Caco-2 (cell line): ENCODE results near the gene NELFA. TPM values are rescaled to one million over a fixed set of nuclear protein-coding genes. Genes with fewer than 3 reads are reported as not detected.

Experiments
- BruUV-seq: library from RNA; stranded (reverse); fragments of 400-500 nt; replicated peaks from 2 replicates; lab custom pipeline; 2021; lab: Mats Ljungman, UMichigan
- CTCF ChIA-PET: fragments of 300-600 bp; sonication (Branson Sonifier 250); formaldehyde crosslinking; loops from one replicate; lab custom pipeline; 2022; ENCODE audit warnings: antibody characterized with exemption; lab: Charles Lee
- POLR2A ChIA-PET: fragments of 300-600 bp; sonication (Branson Sonifier 250); formaldehyde crosslinking; loops from one replicate; lab custom pipeline; 2022; ENCODE audit warnings: antibody characterized with exemption; lab: Charles Lee
- DNase-seq, 2 experiments: peaks; one replicate each; pipeline versions ENCODE4 v3.0.0 to v3.0.0-alpha.2; 2020 to 2022
- H3K27me3 ChIP-seq: replicated peaks from 2 replicates; pipeline ENCODE4 v1.6.0; 2011; ENCODE audit warnings: low read length; ENCODE audit not compliant: control insufficient read depth, insufficient read depth
- H3K36me3 ChIP-seq: 2 replicates; pipeline ENCODE4 v1.5.1; 2011; ENCODE audit warnings: low read length; ENCODE audit not compliant: control insufficient read depth, insufficient read depth
- H3K4me1 ChIP-seq: fragments of 250-450 bp; sonication (Bioruptor Pico); 2 replicates; pipeline ENCODE4 v1.5.1; 2020; ENCODE audit warnings: mild to moderate bottlenecking
- H3K4me3 ChIP-seq: 2 replicates; pipeline ENCODE4 v1.5.1; 2011; ENCODE audit warnings: low read depth, mild to moderate bottlenecking, control low read depth, low read length
- H3K9me3 ChIP-seq: fragments of 250-450 bp; sonication (Bioruptor Pico); 2 replicates; pipeline ENCODE4 v1.5.1; 2020; ENCODE audit warnings: mild to moderate bottlenecking, moderate library complexity
- H3K27ac Mint-ChIP-seq: one replicate; pipeline ENCODE4 v1.8.0; 2022; ENCODE audit warnings: mixed read lengths; ENCODE audit not compliant: unreplicated experiment
- H3K27me3 Mint-ChIP-seq: one replicate; pipeline ENCODE4 v1.8.0; 2022; ENCODE audit warnings: mixed read lengths; ENCODE audit not compliant: insufficient read depth, unreplicated experiment
- H3K36me3 Mint-ChIP-seq: one replicate; pipeline ENCODE4 v1.8.0; 2022; ENCODE audit warnings: mild to moderate bottlenecking, mixed read lengths; ENCODE audit not compliant: insufficient read depth, unreplicated experiment
- H3K4me1 Mint-ChIP-seq: one replicate; pipeline ENCODE4 v1.8.0; 2022; ENCODE audit warnings: low read depth, mixed read lengths; ENCODE audit not compliant: unreplicated experiment
- H3K4me3 Mint-ChIP-seq: one replicate; pipeline ENCODE4 v1.8.0; 2022; ENCODE audit warnings: mild to moderate bottlenecking, moderate library complexity, mixed read lengths; ENCODE audit not compliant: unreplicated experiment
- H3K9me3 Mint-ChIP-seq: one replicate; pipeline ENCODE4 v1.8.0; 2022; ENCODE audit warnings: mixed read lengths; ENCODE audit not compliant: unreplicated experiment
- intact Hi-C: fragments of 100-400 bp; cut with micrococcal nuclease; formaldehyde crosslinking; loops from one replicate; pipeline ENCODE4 v1.10.0; 2022; ENCODE audit not compliant: unreplicated experiment
- total RNA-seq: library from RNA; stranded (reverse); gene quantifications from 2 replicates; pipeline ENCODE4 v1.2.3, GENCODE V29; 2022
- TF ChIP-seq, protein P1 (sequence below), 2 experiments: fragments of 200-600 bp in 1 of 2; IDR thresholded peaks; 1 replicate in 1 of 2; 2 replicates in 1 of 2; pipeline versions ENCODE4 v1.5.1 to v1.8.0; 2011 to 2022; ENCODE audit warnings: antibody characterized with exemption in 1 of 2, control low read depth in 1 of 2, inconsistent platforms in 1 of 2, low read depth in 1 of 2, low read length in 1 of 2, mild to moderate bottlenecking in 1 of 2, moderate library complexity in 1 of 2; ENCODE audit not compliant: insufficient read depth in 1 of 2, severe bottlenecking in 1 of 2, unreplicated experiment in 1 of 2

Gene NELFA
- total RNA-seq, 1 experiment from 2014 or later: 53.0 TPM

DNA sequence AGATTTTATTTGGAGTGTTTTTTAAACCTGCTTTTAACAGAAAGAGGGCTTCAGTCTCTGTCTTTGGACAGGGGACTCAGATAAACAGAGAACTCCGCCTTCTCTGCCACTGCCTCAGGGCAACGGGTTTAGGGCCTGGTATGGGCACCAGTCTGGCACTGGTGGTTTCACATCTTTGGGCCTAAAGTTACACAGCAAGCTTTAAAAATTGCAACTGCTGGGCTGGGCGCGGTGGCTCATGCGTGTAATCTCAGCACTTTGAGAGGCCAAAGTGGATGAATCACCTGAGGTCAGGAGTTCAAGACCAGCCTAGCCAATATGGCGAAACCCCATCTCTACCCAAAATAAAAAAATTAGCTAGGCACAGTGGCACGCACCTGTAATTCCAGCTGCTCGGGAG, 40.1 kb upstream of the NELFA start:
- intact Hi-C loops: loop anchor here (5.0 kb wide), 1 partner anchor 138 kb away; no protein-coding TSS in a partner anchor
- H3K4me1 ChIP-seq: no peaks in the 10 kb centered on the region
- H3K9me3 Mint-ChIP-seq: no peaks in the 10 kb centered on the region
- peaks cover 3% of the 10 kb centered on the region for H3K27me3 Mint-ChIP-seq
- H3K36me3 ChIP-seq: no peaks in the 10 kb centered on the region
- no peaks in the 10 kb centered on the region for H3K27me3 ChIP-seq
- H3K36me3 Mint-ChIP-seq: peaks cover 6% of the 10 kb centered on the region
- H3K4me3 ChIP-seq: no peak overlapping the region
- no peak overlapping the region for H3K27ac Mint-ChIP-seq
- BruUV-seq: no TSS peak
- H3K9me3 ChIP-seq: no peaks in the 10 kb centered on the region
- ChIA-PET CTCF (no interaction called here), POLR2A (no interaction called here)
- TF ChIP-seq, protein P1, sequence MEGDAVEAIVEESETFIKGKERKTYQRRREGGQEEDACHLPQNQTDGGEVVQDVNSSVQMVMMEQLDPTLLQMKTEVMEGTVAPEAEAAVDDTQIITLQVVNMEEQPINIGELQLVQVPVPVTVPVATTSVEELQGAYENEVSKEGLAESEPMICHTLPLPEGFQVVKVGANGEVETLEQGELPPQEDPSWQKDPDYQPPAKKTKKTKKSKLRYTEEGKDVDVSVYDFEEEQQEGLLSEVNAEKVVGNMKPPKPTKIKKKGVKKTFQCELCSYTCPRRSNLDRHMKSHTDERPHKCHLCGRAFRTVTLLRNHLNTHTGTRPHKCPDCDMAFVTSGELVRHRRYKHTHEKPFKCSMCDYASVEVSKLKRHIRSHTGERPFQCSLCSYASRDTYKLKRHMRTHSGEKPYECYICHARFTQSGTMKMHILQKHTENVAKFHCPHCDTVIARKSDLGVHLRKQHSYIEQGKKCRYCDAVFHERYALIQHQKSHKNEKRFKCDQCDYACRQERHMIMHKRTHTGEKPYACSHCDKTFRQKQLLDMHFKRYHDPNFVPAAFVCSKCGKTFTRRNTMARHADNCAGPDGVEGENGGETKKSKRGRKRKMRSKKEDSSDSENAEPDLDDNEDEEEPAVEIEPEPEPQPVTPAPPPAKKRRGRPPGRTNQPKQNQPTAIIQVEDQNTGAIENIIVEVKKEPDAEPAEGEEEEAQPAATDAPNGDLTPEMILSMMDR (IDR thresholded peaks at IDR 0.05; ENCODE audit: insufficient read depth in 1 of 2, low read depth in 1 of 2, low read length in 1 of 2, severe bottlenecking in 1 of 2, unreplicated experiment in 1 of 2): no peak
- no peaks in the 10 kb centered on the region for H3K4me1 Mint-ChIP-seq
- H3K4me3 Mint-ChIP-seq: no peak overlapping the region
- DNase-seq: no peak

DNA sequence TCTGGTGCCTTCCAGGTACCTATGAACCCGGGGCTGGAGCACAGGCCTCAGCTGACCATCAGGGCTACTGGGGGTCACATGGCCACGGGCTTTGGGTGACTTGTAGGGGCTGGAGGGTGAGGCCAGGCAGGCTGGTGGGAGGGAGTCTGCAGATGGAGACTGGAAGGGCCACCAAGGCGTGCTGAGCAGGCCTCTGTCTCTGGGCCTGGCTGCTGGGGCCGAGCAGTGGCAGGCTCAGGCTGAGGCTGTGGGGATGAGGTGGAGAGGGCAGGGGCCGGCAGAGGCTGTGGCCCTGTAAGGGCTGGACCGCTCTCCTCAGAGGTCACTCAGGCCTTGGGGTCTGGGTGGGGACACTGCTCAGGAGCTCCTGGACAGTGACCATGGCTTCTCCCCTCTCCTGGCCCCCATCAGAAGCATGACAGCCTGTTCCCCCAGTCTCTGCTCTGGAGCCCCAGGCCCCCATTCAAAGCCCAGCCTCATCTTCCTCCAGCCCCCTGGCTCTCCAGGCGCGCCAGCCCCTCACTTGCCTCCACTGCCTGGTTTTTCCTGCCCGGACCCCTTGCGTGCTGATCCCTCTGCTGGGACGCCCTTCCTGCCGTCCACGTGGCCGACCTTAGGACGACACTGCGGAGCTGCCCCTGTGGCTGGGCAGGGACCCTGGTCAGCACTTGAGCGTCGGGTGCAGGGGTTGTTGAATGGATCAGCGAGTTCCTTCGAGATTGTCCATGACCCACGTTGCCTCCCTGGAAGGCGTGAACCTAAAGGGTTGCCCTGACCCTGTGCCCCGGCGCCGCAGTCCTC, 39.2 kb upstream of the NELFA start:
- Mint-ChIP-seq H3K4me1 (no peaks in the 10 kb centered on the region), H3K9me3 (no peaks in the 10 kb centered on the region), H3K36me3 (peaks cover 6% of the 10 kb centered on the region), H3K4me3 (no peak overlapping the region), H3K27ac (no peak overlapping the region), H3K27me3 (peaks cover 3% of the 10 kb centered on the region)
- H3K4me1 ChIP-seq: peaks cover 1% of the 10 kb centered on the region; the same call in 1 of the 2 replicates
- ChIA-PET POLR2A (no interaction called here), CTCF (no interaction called here)
- H3K4me3 ChIP-seq: no peak overlapping the region
- TF ChIP-seq, protein P1 (IDR thresholded peaks at IDR 0.05; ENCODE audit: insufficient read depth in 1 of 2, low read depth in 1 of 2, low read length in 1 of 2, severe bottlenecking in 1 of 2, unreplicated experiment in 1 of 2): no peak
- BruUV-seq: no TSS peak
- H3K36me3 ChIP-seq: no peaks in the 10 kb centered on the region
- no peaks in the 10 kb centered on the region for H3K27me3 ChIP-seq
- H3K9me3 ChIP-seq: no peaks in the 10 kb centered on the region
- intact Hi-C loops: loop anchor here (5.0 kb wide), 1 partner anchor 139 kb away; no protein-coding TSS in a partner anchor
- no peak for DNase-seq

DNA sequence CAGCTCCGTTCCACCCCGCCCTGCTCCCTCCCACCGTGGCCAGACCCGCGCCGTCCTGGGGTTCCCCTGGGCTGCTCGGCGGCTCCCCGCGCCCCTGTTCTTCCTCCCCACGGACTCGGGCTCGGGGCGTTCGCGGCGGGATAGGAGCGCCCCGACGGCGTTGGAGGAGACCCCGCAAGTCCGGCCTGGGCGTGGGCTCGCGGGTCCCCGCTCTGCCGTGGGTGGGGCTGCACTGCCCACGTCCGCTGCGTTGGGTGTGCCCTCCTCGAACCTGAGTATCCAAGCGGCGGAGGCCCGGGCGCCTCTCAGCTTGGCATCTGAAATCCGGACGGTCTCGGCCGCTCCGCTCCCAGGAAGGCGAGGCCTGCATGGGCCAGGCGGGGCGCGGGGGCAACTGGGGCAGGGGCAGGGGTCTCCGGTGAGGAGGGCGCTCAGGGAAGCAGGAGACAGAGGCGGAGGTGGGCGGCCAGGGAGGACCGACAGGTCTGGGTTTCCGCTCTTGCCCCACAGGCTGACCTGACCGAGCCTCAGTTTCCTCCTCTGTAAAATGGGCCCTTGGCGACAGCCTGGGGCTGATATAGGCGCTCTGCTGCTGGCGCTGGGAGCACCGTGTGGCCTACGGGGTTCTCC, 38.4 kb upstream of the NELFA start:
- Histone ChIP-seq H3K9me3 (no peaks in the 10 kb centered on the region), H3K36me3 (no peaks in the 10 kb centered on the region), H3K4me3 (no peak overlapping the region), H3K4me1 (peaks cover 4% of the 10 kb centered on the region; the same call in 1 of the 2 replicates), H3K27me3 (no peaks in the 10 kb centered on the region)
- no TSS peak for BruUV-seq
- H3K36me3 Mint-ChIP-seq: peaks cover 6% of the 10 kb centered on the region
- H3K4me1 Mint-ChIP-seq: no peaks in the 10 kb centered on the region
- intact Hi-C loops: loop anchor here (5.0 kb wide), 1 partner anchor 140 kb away; no protein-coding TSS in a partner anchor
- TF ChIP-seq, protein P1 (IDR thresholded peaks at IDR 0.05; ENCODE audit: insufficient read depth in 1 of 2, low read depth in 1 of 2, low read length in 1 of 2, severe bottlenecking in 1 of 2, unreplicated experiment in 1 of 2): no peak
- POLR2A ChIA-PET: no interaction called here
- no peaks in the 10 kb centered on the region for H3K27me3 Mint-ChIP-seq
- CTCF ChIA-PET: no interaction called here
- H3K4me3 Mint-ChIP-seq: no peak overlapping the region
- DNase-seq: no peak
- H3K27ac Mint-ChIP-seq: no peak overlapping the region
- no peaks in the 10 kb centered on the region for H3K9me3 Mint-ChIP-seq
